OCI-LY7 (cell line): Measurements from ENCODE around the gene DKK1.

Source experiments
- EZH2phosphoT487 ChIP-seq: fragments of 200-600 bp; sonication (generic); IDR thresholded peaks from 2 replicates; pipeline ENCODE4 v1.6.1; 2018; ENCODE audit warnings: low read depth, borderline replicate concordance, mild to moderate bottlenecking, mixed run types, antibody characterized with exemption, low read length, moderate library complexity, mixed read lengths
- TF ChIP-seq, protein P1 (sequence below): fragments of 200-600 bp; sonication (generic); conservative IDR thresholded peaks from 2 replicates; pipeline ENCODE4 v1.5.1; 2014; ENCODE audit warnings: mild to moderate bottlenecking, antibody characterized with exemption, low read length, moderate library complexity, mixed read lengths

DNA sequence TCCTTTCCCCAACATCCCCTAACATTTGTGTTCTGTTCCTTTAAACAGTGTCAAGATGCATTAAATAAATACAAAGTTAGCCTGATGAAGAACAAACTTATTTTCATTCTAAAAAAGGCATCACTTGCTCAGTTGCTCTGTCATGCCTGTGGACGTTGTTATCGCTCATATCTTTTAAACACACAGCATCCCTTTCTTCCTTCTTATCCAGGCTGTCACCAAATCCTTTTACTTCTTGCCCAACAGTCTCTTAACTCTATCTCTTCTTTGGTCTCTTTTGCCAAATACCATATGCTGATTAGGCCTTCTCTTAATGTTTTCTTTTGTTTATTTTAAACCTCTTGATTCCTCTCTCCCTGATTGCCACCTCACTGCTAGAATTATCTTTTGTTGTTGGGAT, 43.9 kb downstream of the DKK1 start:
- TF ChIP-seq, protein P1, sequence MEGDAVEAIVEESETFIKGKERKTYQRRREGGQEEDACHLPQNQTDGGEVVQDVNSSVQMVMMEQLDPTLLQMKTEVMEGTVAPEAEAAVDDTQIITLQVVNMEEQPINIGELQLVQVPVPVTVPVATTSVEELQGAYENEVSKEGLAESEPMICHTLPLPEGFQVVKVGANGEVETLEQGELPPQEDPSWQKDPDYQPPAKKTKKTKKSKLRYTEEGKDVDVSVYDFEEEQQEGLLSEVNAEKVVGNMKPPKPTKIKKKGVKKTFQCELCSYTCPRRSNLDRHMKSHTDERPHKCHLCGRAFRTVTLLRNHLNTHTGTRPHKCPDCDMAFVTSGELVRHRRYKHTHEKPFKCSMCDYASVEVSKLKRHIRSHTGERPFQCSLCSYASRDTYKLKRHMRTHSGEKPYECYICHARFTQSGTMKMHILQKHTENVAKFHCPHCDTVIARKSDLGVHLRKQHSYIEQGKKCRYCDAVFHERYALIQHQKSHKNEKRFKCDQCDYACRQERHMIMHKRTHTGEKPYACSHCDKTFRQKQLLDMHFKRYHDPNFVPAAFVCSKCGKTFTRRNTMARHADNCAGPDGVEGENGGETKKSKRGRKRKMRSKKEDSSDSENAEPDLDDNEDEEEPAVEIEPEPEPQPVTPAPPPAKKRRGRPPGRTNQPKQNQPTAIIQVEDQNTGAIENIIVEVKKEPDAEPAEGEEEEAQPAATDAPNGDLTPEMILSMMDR, result no peak
- TF ChIP-seq EZH2phosphoT487, result no peak
